DND-41 (cell line): Measurements from ENCODE around the gene WDR89.

Source experiments
- ATAC-seq: fragments of 200-7000 bp; cut with Tn5 transposase; 3 replicates; pipeline ENCODE4 v1.9.1; 2021; ENCODE audit warnings: low read depth; ENCODE audit not compliant: insufficient read depth
- DNase-seq: peaks from one replicate; pipeline ENCODE4 v3.0.0-alpha.2; 2020
- H2AFZ ChIP-seq: 2 replicates; pipeline ENCODE4 v1.6.0; 2012; ENCODE audit warnings: low read depth, low read length
- H3K27ac ChIP-seq: 2 replicates; pipeline ENCODE4 v1.5.1; 2012; ENCODE audit warnings: low read length, inconsistent platforms
- H3K27me3 ChIP-seq: fragments of 200-600 bp; sonication (generic); 2 replicates; pipeline ENCODE4 v1.6.0; 2012; ENCODE audit warnings: low read length, mild to moderate bottlenecking, inconsistent platforms; ENCODE audit not compliant: insufficient read depth, poor library complexity
- H3K36me3 ChIP-seq: 2 replicates; pipeline ENCODE4 v1.5.1; 2012; ENCODE audit warnings: low read length, inconsistent platforms; ENCODE audit not compliant: insufficient read depth
- H3K4me1 ChIP-seq: 2 replicates; pipeline ENCODE4 v1.5.1; 2012; ENCODE audit warnings: mild to moderate bottlenecking, low read length; ENCODE audit not compliant: insufficient read depth
- H3K4me2 ChIP-seq: 2 replicates; pipeline ENCODE4 v1.6.0; 2012; ENCODE audit warnings: mild to moderate bottlenecking, moderate library complexity, low read length, inconsistent platforms; ENCODE audit not compliant: insufficient read depth
- H3K4me3 ChIP-seq, 2 experiments: fragments of 200-600 bp in 1 of 2; shearing (Covaris generic) in 1 of 2; 2 replicates each; pipeline ENCODE4 v1.5.1; 2012 to 2016; ENCODE audit warnings: inconsistent platforms in 2 of 2, low read length in 2 of 2, mild to moderate bottlenecking in 2 of 2, low read depth in 1 of 2, moderate library complexity in 1 of 2
- H3K79me2 ChIP-seq: 2 replicates; pipeline ENCODE4 v1.6.0; 2012; ENCODE audit warnings: low read length, inconsistent platforms; ENCODE audit not compliant: insufficient read depth
- H3K9ac ChIP-seq: 2 replicates; pipeline ENCODE4 v1.6.0; 2012; ENCODE audit warnings: low read depth, mild to moderate bottlenecking, inconsistent platforms, low read length, moderate library complexity
- H3K9me3 ChIP-seq: 2 replicates; pipeline ENCODE4 v1.5.1; 2012; ENCODE audit warnings: low read length, moderate library complexity, mild to moderate bottlenecking, inconsistent platforms; ENCODE audit not compliant: insufficient read depth, severe bottlenecking
- H4K20me1 ChIP-seq: 2 replicates; pipeline ENCODE4 v1.6.0; 2012; ENCODE audit warnings: low read length; ENCODE audit not compliant: insufficient read depth
- EZH2 ChIP-seq: IDR thresholded peaks from 3 replicates; pipeline ENCODE4 v1.6.1; 2012; ENCODE audit warnings: borderline replicate concordance, low read depth, mild to moderate bottlenecking, moderate library complexity, low read length, inconsistent platforms; ENCODE audit not compliant: severe bottlenecking
- TF ChIP-seq, protein P1 (sequence below): IDR thresholded peaks from 2 replicates; pipeline ENCODE4 v1.5.1; 2012; ENCODE audit warnings: borderline replicate concordance, low read length, moderate library complexity, mild to moderate bottlenecking; ENCODE audit not compliant: poor library complexity, severe bottlenecking; ENCODE audit errors: extremely low read depth

The WDR89 gene

GRCh38 chr14:63563370-63564026 is 78.2 kb downstream of the WDR89 start:
- Histone ChIP-seq H3K4me3 (no peak overlapping the region), H3K27me3 (no peaks in the 10 kb centered on the region), H3K79me2 (no peaks in the 10 kb centered on the region), H3K9me3 (no peaks in the 10 kb centered on the region), H3K4me2 (no peak overlapping the region), H3K27ac (no peak overlapping the region), H3K9ac (no peak overlapping the region), H4K20me1 (no peaks in the 10 kb centered on the region), H3K4me1 (no peaks in the 10 kb centered on the region), H3K36me3 (no peaks in the 10 kb centered on the region), H2AFZ (no peak overlapping the region)
- no peak for DNase-seq
- TF ChIP-seq, protein P1, sequence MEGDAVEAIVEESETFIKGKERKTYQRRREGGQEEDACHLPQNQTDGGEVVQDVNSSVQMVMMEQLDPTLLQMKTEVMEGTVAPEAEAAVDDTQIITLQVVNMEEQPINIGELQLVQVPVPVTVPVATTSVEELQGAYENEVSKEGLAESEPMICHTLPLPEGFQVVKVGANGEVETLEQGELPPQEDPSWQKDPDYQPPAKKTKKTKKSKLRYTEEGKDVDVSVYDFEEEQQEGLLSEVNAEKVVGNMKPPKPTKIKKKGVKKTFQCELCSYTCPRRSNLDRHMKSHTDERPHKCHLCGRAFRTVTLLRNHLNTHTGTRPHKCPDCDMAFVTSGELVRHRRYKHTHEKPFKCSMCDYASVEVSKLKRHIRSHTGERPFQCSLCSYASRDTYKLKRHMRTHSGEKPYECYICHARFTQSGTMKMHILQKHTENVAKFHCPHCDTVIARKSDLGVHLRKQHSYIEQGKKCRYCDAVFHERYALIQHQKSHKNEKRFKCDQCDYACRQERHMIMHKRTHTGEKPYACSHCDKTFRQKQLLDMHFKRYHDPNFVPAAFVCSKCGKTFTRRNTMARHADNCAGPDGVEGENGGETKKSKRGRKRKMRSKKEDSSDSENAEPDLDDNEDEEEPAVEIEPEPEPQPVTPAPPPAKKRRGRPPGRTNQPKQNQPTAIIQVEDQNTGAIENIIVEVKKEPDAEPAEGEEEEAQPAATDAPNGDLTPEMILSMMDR: no peak
- no peak for TF ChIP-seq EZH2
- no peak for ATAC-seq

DNA sequence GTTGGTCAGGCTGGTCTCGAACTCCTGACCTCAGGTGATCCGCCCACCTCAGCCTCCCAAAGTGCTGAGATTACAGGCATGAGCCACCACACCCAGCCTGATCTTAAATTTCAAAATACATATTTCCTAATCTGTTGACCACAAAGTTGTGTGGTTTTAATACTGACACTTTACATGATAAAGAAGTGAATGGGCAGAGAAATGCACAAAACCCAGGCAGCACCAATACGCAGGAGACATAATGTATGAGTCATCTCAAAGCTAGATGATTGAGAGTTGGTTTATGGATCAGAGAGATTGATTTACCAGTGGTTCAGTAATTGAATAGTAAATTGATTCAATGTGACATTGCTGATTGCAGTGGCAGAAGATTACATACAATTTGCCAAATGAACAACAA is 79.3 kb downstream of the WDR89 start:
- H4K20me1 ChIP-seq: no peaks in the 10 kb centered on the region
- no peaks in the 10 kb centered on the region for H3K9me3 ChIP-seq
- H3K27me3 ChIP-seq: no peaks in the 10 kb centered on the region
- H2AFZ ChIP-seq: no peak overlapping the region
- no peaks in the 10 kb centered on the region for H3K36me3 ChIP-seq
- DNase-seq (no peak), ATAC-seq (no peak)
- no peak overlapping the region for H3K4me2 ChIP-seq
- no peaks in the 10 kb centered on the region for H3K4me1 ChIP-seq
- H3K79me2 ChIP-seq: no peaks in the 10 kb centered on the region
- H3K27ac ChIP-seq: no peak overlapping the region
- H3K9ac ChIP-seq: no peak overlapping the region
- TF ChIP-seq EZH2: no peak
- TF ChIP-seq, protein P1: no peak
- no peak overlapping the region for H3K4me3 ChIP-seq

GRCh38 chr14:63555572-63555971 is 86.1 kb downstream of the WDR89 start:
- no peaks in the 10 kb centered on the region for H4K20me1 ChIP-seq
- H3K27me3 ChIP-seq: no peaks in the 10 kb centered on the region
- H2AFZ ChIP-seq: no peak overlapping the region
- H3K9me3 ChIP-seq: no peaks in the 10 kb centered on the region
- H3K27ac ChIP-seq: no peak overlapping the region
- no peak overlapping the region for H3K4me3 ChIP-seq
- no peaks in the 10 kb centered on the region for H3K4me1 ChIP-seq
- H3K4me2 ChIP-seq: no peak overlapping the region
- H3K36me3 ChIP-seq: no peaks in the 10 kb centered on the region
- H3K79me2 ChIP-seq: no peaks in the 10 kb centered on the region
- H3K9ac ChIP-seq: no peak overlapping the region
- TF ChIP-seq EZH2: no peak
- TF ChIP-seq, protein P1: no peak
- ATAC-seq: no peak
- no peak for DNase-seq

DNA sequence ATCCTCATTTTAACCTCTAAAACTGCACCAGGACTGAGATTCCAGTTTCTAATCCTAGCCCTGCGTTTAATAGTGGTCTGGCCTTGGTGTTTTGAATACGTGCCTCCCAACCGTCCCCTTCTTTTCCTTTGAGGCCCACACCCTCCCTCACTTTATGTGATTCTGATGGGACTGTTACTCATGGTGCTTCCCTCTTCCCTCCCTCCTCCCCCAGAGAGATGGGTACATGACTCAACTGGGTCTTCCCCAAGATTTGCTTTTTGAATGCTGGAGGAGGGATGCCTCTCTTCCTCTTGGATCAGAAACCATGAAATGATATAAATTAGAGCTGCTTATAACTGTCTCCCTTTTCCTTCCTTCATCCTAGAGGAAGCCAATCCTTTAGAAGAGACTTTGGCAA is 90.3 kb downstream of the WDR89 start:
- Histone ChIP-seq H3K4me2 (no peak overlapping the region), H4K20me1 (no peaks in the 10 kb centered on the region), H3K36me3 (no peaks in the 10 kb centered on the region), H3K27me3 (no peaks in the 10 kb centered on the region), H3K9ac (no peak overlapping the region), H3K9me3 (no peaks in the 10 kb centered on the region), H3K4me3 (no peak overlapping the region), H3K4me1 (no peaks in the 10 kb centered on the region), H3K27ac (no peak overlapping the region), H3K79me2 (no peaks in the 10 kb centered on the region), H2AFZ (no peak overlapping the region)
- ATAC-seq (no peak), DNase-seq (no peak)
- TF ChIP-seq EZH2: no peak
- TF ChIP-seq, protein P1: no peak
